MM.1S (cell line): Measurements from ENCODE around the gene MYD88.

Experiments used
- DNase-seq: peaks from one replicate; pipeline ENCODE4 v3.0.0-alpha.2; 2015
- H2AFZ ChIP-seq: fragments of 300-600 bp; sonication (generic); 2 replicates; pipeline ENCODE4 v1.6.0; 2016; ENCODE audit warnings: antibody characterized with exemption, low read length
- H3F3A ChIP-seq: fragments of 300-600 bp; sonication (generic); 2 replicates; pipeline ENCODE4 v1.6.1; 2016; ENCODE audit warnings: mild to moderate bottlenecking, antibody characterized with exemption, low read length, moderate library complexity, mixed read lengths; ENCODE audit not compliant: insufficient read depth
- H3K27ac ChIP-seq: fragments of 300-600 bp; sonication (generic); 2 replicates; pipeline ENCODE4 v1.5.1; 2016; ENCODE audit warnings: mild to moderate bottlenecking, low read length
- H3K27me3 ChIP-seq: fragments of 300-600 bp; sonication (generic); replicated peaks from 2 replicates; pipeline ENCODE4 v1.6.0; 2016; ENCODE audit warnings: low read length; ENCODE audit not compliant: insufficient read depth
- H3K36me3 ChIP-seq: fragments of 300-600 bp; sonication (generic); replicated peaks from 2 replicates; pipeline ENCODE4 v1.6.1; 2016; ENCODE audit warnings: mild to moderate bottlenecking, low read length, mixed read lengths; ENCODE audit not compliant: insufficient read depth
- H3K4me1 ChIP-seq: fragments of 300-600 bp; sonication (generic); 2 replicates; pipeline ENCODE4 v1.6.1; 2016; ENCODE audit warnings: low read length, mixed read lengths
- H3K4me2 ChIP-seq: fragments of 300-600 bp; sonication (generic); 2 replicates; pipeline ENCODE4 v1.6.0; 2016; ENCODE audit warnings: low read depth, low read length
- H3K4me3 ChIP-seq: fragments of 300-600 bp; sonication (generic); 2 replicates; pipeline ENCODE4 v1.5.1; 2016; ENCODE audit warnings: low read length, mixed read lengths
- H3K79me2 ChIP-seq: fragments of 300-600 bp; sonication (generic); 2 replicates; pipeline ENCODE4 v1.6.1; 2016; ENCODE audit warnings: mixed run types, low read length, mixed read lengths
- H3K9ac ChIP-seq: fragments of 300-600 bp; sonication (generic); 2 replicates; pipeline ENCODE4 v1.6.1; 2016; ENCODE audit warnings: low read length, mixed read lengths
- H3K9me2 ChIP-seq: fragments of 300-600 bp; sonication (generic); replicated peaks from 2 replicates; pipeline ENCODE4 v1.6.1; 2016; ENCODE audit warnings: mild to moderate bottlenecking, low read length, mixed read lengths; ENCODE audit not compliant: insufficient read depth
- H3K9me3 ChIP-seq: fragments of 300-600 bp; sonication (generic); replicated peaks from 2 replicates; pipeline ENCODE4 v1.6.1; 2016; ENCODE audit warnings: mild to moderate bottlenecking, low read length, mixed read lengths; ENCODE audit not compliant: insufficient read depth
- H4K20me1 ChIP-seq: fragments of 300-600 bp; sonication (generic); 2 replicates; pipeline ENCODE4 v1.6.1; 2016; ENCODE audit warnings: mild to moderate bottlenecking, low read length, moderate library complexity, mixed read lengths; ENCODE audit not compliant: insufficient read depth
- EZH2 ChIP-seq: fragments of 300-600 bp; sonication (generic); optimal IDR thresholded peaks from 2 replicates; pipeline ENCODE3; 2017; ENCODE audit warnings: low read depth, mild to moderate bottlenecking, antibody characterized with exemption, low read length, mixed read lengths
- EZH2phosphoT487 ChIP-seq: fragments of 300-600 bp; sonication (generic); IDR thresholded peaks from 2 replicates; pipeline ENCODE4 v1.6.1; 2018; ENCODE audit warnings: antibody characterized with exemption, low read length
- TF ChIP-seq, protein P1 (sequence below): fragments of 300-600 bp; sonication (generic); IDR thresholded peaks from 2 replicates; pipeline ENCODE4 v1.5.1; 2016; ENCODE audit warnings: antibody characterized with exemption, low read length, mixed read lengths

MYD88 gene

DNA sequence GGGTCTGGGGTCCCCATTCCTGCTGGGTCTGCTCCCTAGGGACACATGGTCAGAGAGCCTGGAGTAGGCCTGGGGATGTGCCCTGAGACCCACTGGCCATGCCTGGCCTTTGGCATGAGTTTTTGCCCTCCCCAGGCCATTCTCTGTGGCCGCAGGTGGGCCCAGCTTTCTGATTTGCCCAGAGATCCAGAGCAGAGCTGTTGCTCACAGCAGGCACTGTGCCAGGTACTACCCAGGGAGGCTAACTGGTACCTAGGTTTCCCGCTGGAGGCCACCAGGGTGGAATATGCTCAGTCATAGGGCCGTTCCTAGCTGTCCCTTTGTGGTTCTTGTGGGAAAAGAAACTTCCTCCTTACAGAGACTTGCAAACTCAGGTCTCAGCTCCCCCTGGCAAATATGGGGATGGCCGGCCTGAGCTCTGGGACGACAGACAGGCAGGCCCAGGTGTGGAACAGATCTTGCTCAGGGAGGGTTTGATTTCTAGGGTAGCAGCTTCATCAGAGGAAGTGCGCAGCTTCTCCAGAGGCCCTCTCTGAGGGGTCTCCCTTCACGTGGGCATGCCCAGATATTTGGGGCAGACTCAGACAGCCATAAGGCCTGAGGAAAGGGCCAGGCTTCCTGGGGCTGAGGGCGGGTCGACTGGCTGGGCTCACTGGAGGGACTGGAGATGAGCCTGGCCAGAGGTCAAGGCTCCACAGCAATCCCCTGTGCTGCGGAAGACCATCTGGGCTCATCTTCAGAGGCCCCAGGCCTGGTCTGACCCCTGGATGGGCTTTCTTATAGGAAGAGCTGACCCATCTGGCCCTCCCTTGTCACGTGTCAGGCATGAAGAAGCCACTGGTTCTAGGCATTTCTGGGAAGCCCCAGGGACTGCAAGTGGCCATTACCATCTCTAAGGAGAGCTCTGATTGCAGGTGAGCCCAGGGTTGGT, 29.5 kb upstream of the MYD88 start:
- no peaks in the 10 kb centered on the region for H3K27me3 ChIP-seq
- H3K4me1 ChIP-seq = no peaks in the 10 kb centered on the region
- H2AFZ ChIP-seq = no peak overlapping the region
- DNase-seq = no peak
- no peak overlapping the region for H3K9ac ChIP-seq
- H4K20me1 ChIP-seq = no peaks in the 10 kb centered on the region
- no peaks in the 10 kb centered on the region for H3F3A ChIP-seq
- no peaks in the 10 kb centered on the region for H3K36me3 ChIP-seq
- no peaks in the 10 kb centered on the region for H3K9me3 ChIP-seq
- no peak overlapping the region for H3K4me3 ChIP-seq
- no peaks in the 10 kb centered on the region for H3K9me2 ChIP-seq
- no peak overlapping the region for H3K4me2 ChIP-seq
- TF ChIP-seq EZH2 (no peak), EZH2phosphoT487 (no peak)
- TF ChIP-seq, protein P1, sequence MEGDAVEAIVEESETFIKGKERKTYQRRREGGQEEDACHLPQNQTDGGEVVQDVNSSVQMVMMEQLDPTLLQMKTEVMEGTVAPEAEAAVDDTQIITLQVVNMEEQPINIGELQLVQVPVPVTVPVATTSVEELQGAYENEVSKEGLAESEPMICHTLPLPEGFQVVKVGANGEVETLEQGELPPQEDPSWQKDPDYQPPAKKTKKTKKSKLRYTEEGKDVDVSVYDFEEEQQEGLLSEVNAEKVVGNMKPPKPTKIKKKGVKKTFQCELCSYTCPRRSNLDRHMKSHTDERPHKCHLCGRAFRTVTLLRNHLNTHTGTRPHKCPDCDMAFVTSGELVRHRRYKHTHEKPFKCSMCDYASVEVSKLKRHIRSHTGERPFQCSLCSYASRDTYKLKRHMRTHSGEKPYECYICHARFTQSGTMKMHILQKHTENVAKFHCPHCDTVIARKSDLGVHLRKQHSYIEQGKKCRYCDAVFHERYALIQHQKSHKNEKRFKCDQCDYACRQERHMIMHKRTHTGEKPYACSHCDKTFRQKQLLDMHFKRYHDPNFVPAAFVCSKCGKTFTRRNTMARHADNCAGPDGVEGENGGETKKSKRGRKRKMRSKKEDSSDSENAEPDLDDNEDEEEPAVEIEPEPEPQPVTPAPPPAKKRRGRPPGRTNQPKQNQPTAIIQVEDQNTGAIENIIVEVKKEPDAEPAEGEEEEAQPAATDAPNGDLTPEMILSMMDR = no peak
- no peaks in the 10 kb centered on the region for H3K79me2 ChIP-seq
- no peak overlapping the region for H3K27ac ChIP-seq

- DNase-seq = no peak
- Histone ChIP-seq H3K9ac (no peak overlapping the region), H3K79me2 (no peaks in the 10 kb centered on the region), H3K27me3 (no peaks in the 10 kb centered on the region), H3K27ac (no peak overlapping the region), H3K9me2 (no peaks in the 10 kb centered on the region), H3K36me3 (no peaks in the 10 kb centered on the region), H4K20me1 (no peaks in the 10 kb centered on the region), H3K9me3 (no peaks in the 10 kb centered on the region), H2AFZ (no peak overlapping the region), H3F3A (no peaks in the 10 kb centered on the region), H3K4me3 (no peak overlapping the region), H3K4me1 (no peaks in the 10 kb centered on the region), H3K4me2 (no peak overlapping the region)
- TF ChIP-seq, protein P1 = no peak
- TF ChIP-seq EZH2phosphoT487 = no peak
- no peak for TF ChIP-seq EZH2
These were observed 28.7 kb upstream of the MYD88 start for GRCh38 chr3:38109580-38110313.

- Histone ChIP-seq H3F3A (no peaks in the 10 kb centered on the region), H2AFZ (no peak overlapping the region), H3K9ac (no peak overlapping the region), H4K20me1 (no peaks in the 10 kb centered on the region), H3K27me3 (no peaks in the 10 kb centered on the region), H3K4me3 (no peak overlapping the region), H3K36me3 (no peaks in the 10 kb centered on the region), H3K79me2 (no peaks in the 10 kb centered on the region), H3K4me2 (no peak overlapping the region), H3K27ac (no peak overlapping the region), H3K4me1 (no peaks in the 10 kb centered on the region), H3K9me3 (no peaks in the 10 kb centered on the region), H3K9me2 (no peaks in the 10 kb centered on the region)
- TF ChIP-seq, protein P1 = no peak
- TF ChIP-seq EZH2phosphoT487 (no peak), EZH2 (no peak)
- no peak for DNase-seq
These were observed 28.0 kb upstream of the MYD88 start for GRCh38 chr3:38110314-38111050.
